ENCODE data around the gene DYNLT5.
"Not testable (repeated sequence)": the region's sequence is repeated elsewhere in the genome, so short reads cannot be mapped to it uniquely, and the experiment has no call there.

Gene DYNLT5

DNA sequence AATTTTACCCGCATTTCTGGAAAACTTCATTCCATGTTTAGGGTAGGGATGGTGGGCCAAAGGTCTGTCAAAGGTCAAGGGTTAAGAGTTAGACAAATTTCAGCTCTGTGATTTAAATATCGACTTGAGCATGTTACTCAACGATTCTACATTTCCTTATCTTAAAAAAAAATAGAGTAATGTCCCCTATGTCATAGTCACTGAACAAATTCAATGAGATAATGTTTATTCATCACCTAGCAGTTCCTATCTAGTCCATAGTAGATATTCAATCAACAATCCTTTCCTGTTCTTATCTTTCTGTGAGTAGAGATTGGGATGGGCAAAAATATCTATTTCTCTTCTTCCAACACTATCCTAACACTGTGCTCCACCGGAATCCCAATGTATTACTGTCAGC, 1.1 kb upstream of the DYNLT5 start:
- DNase-seq = no peak

DNA sequence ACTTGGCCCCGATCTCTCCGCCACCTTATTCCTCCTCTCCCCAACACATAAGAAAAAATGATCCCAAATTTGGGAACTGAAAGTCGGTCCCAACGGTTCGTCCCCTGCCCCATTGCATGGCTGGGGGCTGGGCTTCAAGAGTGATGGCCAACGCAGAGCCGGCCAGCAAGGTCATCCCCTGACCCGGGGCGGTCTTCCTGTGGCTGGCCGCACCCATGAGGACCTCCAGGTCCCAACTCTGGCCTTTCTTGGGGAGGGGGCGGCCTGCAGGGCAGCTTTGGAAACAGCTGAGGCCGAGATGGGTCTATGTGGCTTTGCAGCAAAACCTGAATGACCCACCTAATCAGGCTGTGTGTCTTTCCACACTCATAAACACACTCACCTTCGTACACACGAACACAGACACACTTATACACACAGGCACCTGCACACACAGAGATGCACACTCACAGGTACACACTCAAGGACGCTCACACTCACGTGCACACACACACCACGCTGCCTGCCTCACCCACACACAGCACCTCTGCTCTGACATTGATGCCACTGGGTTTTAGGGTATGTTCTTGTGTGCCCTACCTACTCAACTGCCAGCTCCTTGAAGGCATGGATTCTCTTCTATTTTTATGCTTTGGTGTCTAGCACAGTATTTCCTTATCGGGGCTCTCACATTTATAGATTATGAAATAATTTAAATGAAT, 562 bp downstream of the DYNLT5 start:
- no peak for DNase-seq

DNA sequence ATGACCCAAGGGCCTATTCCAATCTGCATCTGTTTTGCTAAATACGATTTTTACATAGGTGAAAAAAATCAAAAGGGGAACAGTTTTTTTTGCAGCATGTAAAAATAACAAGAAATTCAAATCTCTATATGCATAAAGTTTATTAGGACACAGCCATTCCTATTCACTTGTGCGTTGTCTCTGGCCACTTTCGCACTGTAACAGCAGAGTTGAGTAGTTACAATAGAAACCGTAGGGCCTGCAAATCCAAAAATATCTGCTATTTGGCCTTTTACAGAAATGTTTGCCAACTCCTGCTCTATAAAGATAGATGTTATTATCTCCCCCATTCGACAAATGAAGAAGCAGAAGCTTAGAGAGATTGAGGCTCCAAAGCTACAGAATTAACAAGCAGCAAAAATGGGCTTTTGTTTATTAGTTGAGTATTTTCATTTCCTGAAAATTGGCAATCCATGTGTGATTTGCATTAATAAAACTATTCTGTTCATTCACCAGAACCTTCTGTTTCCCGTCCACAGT, 5.5 kb downstream of the DYNLT5 start:
- DNase-seq = no peak

DNA sequence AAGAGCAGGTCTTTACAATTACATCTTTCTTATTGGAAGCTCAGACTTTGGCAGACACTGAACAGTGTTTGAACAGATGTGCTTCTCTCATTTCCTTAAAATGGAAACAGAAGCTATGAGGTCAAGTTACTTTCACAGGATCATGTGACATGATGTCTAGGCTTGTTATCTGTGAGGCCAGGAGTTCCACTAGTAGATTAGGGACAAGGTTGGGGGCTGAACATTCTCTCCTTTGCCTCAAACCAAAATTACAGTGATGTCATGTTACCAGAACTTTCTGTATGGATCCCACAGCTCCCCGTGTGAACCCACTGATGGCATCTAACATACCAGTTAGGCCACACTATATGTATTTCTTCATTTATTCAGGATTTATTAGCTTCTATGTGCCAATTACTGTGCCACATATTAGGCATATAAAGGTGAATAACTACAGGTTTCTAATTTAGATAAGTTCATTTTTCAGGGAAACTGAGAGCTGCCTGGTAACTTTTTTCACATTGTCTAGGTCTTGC, 6.0 kb downstream of the DYNLT5 start:
- no peak for DNase-seq

DNA sequence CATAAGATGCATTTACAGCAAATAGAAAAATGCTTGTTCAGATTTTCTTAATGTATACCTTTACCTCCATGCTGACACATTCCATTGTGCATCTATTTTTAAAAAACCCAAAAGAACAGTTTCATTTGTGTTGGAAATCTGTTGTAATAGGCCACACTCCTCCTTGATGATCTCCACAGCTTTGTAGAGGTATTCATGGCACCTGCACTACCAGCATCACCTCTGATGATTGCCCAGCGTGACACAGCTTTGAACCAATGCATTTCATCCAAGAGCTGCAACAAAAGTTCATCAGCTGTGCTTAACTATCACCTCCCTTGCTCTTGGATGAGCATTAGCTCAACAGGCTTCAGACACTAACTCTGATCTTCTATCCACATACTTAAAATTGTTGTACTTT, 8.2 kb downstream of the DYNLT5 start:
- DNase-seq = no peak

DNA sequence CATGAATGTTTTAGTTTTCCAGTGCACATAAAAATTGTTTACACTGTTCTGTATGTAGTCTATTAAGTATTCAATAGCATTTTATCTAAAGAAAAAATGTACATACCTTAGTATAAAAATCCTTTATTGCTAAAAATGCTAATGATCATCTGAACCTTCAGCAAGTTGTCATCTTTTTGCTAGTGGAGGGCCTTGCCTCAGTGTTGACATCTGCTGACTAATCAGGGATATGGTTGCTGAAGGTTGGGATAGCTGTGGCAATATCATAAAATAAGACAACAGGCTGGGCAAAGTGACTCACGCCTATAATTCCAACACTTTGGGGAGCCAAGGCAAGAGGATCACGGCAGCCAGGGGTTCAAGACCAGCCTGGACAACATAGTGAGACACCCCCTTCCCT, 9.0 kb downstream of the DYNLT5 start:
- no peak for DNase-seq

DNA sequence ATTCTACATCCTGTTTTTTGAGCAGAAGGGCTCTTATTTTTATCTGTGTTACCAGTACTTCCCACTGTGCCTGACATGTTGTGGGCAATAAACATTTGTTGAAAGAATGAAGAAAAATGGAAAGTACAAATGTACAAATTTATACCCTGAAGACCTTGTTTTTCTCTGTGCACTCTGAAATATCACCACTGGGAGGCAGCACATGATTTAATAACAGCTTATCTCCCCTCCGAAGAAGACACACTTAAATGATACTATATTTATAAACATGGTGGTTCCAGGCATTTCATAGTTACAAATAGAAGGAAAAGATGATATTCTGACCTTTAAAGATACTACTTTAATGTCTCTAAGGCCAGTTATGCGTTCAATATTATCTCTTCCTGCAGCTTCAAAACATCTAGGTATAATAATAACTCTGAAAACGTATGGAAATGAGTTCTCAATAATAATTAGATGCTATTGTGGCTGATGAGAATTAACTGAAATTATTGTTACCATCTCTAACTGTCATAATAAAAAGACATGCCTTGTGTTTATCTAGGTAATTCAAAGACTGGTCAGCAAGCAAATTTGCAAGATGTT, 12.8 kb downstream of the DYNLT5 start:
- DNase-seq = peak; percentile 34

DNA sequence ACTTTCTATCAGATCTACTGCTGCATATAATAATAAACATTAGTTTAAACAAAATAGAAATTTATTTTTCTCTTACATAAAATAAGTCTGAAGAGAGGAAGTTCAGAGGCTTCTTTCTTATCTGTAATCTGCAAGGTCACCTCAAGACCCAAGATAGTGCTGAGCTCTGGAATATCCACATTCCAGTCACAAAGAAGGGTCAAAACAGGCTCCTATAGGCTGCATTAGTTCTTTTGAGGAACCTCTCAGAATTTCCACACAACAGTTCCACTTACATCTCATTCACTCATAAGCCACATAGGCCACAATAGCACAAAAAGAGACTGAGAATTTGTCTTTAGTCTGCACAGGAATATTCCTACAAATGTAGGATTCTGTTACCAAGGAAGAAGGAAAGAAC, 15.4 kb downstream of the DYNLT5 start:
- no peak for DNase-seq

DNA sequence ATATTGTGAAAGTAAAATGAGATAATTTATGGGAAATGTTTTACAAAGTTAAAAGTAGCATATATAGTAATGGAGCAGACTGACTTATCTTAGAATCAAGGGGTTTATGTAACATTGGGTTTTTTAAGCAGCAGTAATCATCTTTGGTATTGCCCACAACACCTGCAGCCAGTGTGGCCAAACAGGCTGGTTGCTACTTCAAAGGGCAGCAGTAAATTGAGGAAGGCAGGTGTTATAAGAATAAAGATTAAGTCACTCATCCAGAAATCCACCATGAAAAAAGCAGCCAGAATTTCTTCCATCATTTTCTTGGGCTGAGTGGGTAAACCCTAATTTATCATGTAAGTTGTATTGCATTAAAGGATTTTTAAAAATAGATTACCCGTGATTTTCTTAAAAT, 16.7 kb downstream of the DYNLT5 start:
- no peak for DNase-seq

DNA sequence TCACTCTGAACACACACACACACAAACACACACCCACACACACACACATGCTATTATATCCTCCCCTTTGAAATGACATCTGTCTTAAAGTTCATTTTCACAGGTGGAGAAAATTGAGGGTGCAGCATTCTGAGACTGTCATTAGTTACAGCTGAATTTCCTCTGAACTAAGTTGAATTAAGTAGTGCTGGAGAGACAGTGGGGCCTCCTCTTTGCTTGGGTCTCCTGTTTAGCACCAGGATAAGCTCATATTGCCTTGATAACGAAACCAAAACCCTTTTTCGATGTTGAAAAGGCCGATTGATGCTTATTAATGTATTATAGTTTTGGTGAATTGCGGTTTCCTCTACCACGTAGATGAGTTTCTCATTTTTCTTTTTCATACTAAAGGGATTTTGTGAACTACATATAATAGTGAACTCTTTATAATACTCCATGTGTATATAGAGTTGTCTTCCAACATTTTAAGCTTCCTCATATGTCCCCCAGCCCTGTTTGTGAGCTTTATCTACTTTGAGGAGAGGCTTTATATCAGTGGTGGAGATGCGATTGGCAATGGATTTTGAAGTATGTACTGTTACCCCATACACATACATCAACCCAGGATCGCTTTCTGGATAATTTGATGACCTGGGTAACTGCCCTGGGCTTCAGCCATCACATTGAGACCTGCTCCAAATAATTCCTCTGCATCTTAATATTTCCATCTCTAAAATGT, 17.4 kb downstream of the DYNLT5 start:
- DNase-seq = no peak

DNA sequence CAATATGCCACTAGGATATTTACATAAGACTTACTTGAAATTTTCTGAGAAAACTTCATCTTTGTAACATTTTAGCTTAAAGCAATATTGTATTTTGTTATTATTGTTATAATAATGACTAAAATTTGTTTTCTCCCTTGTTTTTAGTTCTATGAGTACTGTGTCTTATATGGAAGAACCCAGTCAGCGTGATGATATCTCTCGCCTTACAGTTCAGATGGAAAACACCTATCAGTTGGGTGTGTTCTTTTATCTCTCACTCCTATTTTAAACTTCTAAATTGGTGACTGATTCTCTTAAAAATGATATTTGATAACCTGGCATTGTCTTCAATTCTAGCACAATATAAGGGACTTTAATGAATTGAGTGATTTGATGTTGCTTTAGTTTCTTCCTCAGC, 18.0 kb downstream of the DYNLT5 start:
- no peak for DNase-seq

DNA sequence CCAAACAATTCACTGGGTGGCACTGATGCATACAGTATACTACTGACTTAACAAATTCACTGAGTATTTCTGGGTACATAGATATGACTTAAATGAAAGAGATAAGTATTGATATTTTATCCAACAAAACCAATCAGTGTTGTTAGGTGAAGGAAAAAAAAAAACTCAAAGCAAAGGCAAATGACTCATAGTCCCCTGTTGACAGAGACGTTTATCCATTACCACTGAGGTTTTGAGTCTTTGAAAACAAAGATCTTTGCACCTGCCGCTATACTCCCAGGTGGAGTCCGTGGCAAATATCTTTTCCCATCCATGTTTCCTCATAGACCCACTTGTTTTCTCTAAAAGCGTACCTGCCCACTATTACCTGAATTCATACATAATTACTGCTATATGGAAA, 18.4 kb downstream of the DYNLT5 start:
- no peak for DNase-seq

DNA sequence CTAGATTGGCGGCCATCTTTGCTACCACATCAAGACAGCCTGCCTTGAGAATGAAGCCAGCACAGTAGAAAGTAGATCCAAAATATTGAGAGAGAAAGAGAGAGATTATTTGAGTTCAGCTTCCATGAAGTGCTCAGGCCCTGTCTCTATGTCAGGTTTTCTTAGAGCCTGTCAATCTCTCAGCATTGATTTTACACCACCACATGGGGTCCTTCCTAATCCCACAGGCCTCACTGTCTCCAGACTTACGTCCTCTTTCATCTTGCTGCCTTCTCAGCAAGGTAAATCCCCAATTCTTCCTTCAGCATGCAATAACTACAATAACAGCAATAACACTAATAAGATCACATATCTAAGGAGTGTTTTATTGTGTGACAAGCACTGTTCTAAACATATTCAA, 21.0 kb downstream of the DYNLT5 start:
- no peak for DNase-seq

DNA sequence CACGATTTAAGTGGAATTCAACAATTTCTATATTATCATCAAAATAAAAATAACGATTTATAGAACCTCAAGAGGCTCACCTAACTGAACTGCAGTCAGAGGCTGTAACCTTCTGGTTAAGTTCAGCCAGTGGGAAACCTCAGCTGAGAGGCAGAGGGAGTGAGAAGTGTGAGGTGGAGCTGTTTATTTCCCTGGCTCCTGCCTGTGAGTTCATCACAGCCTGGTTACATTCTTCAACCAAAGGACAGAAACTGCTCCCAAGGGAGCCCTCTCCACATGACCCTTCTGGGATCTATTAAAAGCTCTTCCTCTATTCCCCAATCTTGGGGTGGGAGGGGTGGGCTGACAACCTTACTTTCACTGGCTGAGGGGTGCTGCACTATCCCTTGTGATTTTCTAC, 22.2 kb downstream of the DYNLT5 start:
- no peak for DNase-seq

DNA sequence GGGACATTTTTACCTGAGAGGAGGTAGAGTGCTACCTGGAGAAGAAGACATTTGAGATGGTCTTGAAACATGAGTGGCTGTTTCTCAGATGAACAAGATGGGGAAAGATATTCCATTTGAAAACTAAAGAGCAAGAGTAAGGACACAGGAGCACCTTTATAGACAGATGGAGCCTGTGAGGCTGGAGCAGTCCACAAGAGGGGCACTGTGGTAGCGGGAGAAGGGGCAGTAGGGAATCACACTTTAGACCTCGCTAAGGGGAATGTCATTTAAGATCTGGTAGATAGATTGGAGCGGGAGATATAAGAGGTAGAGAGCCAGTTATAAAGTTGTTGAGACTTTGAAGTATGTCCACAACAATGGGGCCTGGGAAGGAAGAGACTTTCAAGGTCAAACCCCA, 23.4 kb downstream of the DYNLT5 start:
- no peak for DNase-seq

DNA sequence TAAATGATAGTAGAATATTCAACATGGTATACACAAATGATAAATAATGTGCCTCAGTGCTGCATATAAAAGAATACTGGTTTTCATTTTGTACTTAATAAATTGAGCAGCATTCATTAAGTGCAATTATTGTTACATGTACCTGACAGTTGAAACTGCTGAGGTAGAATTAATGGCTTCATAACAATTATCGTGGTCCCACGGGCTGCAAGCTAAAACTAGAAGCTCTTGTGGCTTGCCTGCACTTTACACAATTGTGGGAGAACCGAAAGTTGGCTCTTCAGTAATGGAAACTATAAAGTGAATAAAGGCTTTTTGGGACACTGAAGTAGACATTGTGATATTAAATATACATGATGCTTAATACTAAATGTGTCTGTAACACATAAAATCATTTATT, 25.6 kb downstream of the DYNLT5 start:
- DNase-seq = peak; percentile 49

DNA sequence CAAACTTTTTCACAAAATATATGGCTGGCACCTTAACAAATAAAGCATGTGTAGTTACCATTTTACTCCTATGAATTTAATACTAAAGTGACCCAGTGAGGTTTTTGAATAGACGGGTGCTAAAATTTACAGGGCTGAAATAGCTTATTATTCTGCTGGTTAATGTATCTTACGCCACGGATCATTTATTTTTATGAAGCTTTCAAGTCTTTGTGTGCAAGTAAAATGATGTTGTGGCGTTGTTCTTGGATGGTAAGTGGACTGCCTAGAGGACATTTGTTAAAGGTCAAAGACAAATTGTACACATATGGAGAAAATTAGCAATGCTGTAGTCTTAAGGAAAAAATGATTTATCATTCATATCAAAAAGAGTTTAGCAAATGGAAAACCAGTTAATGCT, 26.0 kb downstream of the DYNLT5 start:
- DNase-seq = peak; percentile 28

DNA sequence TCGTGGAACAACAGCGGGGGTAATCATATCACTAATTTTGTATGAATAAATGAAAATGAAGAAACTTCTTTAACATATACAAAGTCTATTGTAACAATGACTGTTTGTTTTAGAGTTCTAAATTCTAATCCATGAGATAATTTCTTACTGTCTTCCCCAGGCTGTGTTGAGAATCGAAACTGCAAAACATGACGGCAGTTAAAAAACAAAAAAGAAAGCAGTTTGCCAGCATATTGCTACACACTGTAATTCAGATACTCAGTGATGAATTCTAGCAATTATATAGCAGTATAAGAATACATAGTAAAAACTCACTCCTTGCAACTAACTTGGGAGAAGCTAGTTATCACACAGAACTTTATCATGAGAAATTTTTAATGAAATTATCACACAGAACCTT, 26.7 kb downstream of the DYNLT5 start:
- no peak for DNase-seq

DNA sequence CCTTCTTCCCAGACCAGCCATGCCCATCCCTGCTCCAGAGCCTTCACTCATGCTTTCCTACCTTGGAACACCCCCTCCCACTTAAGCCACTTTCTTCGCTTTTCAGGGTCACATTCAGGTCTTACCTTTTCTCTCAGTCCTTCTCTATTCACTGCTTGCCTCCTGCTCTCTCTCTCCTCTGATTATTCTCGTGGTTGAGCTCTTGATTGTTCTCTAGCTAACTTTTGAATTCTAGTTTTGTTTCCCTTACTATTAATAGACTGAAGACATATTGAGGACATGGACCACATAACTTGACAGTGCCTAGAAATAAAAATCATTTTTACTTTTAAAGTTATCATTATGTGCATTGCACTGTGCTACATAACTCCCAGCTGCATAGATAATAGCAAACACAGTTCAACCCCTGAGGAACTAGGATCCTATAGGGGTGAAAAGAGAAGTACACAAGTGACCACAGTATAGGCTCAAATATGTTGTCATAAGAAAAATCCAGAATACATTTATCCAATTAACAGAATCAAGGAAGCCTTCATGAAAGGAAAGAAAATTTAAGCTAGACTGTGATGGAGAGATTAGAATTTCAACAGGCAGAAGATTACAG, 27.3 kb downstream of the DYNLT5 start:
- no peak for DNase-seq

DNA sequence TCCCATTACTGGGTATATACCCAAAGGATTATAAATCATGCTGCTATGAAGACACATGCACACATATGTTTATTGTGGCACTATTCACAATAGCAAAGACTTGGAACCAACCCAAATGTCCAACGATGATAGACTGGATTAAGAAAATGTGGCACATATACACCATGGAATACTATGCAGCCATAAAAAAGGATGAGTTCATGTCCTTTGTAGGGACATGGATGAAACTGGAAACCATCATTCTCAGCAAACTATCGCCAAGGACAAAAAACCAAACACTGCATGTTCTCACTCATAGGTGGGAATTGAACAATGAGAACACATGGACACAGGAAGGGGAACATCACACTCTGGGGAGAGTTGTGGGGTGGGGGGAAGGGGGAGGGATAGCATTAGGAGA, 33.5 kb downstream of the DYNLT5 start:
- not testable (repeated sequence) for DNase-seq

DNA sequence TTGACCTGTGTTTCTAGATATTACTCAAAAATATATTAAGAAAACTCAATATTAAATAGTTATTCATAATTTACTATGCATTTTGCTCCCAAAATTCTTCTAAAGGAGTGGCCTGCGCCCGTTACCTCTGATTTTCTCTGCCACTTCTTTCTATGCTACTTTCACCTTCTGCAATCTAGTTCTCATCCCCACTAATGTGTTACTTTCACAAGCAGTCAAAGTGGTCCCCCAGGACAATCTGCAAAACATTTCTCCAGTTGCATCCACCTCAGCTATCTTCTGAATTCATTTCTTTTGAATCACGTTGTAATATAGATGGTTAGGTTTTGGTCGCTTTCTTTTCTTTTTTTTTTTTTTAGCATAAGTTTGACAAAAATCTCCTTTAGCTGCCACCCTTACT, 35.4 kb downstream of the DYNLT5 start:
- no peak for DNase-seq

DNA sequence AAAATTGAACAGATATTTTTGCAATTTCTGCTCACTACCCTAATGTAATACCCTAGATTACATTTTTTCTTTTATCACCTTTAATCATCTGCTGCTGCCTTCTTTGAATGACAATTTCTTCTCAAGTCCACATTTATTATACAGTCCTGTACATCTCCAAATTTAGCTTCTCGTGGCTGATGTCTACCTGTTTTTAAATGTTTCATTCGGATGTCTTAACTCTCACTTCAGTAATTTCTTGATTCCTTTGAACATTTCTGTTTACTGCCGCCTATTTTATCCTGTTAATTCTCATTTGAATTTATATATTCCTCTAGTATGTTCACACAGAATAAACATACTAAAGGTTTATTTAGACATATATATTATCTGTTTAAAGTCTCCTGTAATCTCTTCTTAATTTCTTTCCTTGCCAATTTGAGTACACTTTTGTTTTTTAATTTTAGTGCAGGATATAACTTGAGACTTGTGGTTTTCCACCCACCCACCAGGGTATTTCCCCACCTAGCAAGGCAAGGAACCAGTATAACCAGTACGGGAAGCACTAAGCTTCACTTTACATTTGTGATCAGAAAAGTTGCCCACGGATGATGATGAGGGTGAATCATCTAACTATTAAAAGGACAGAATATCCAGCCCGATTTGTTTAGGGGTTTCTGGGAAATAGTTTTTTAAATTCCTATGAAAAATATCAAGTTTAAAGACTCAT, 36.1 kb downstream of the DYNLT5 start:
- DNase-seq = no peak

Measured in retina (tissue), 1 donor.